ENCODE data around the gene VSTM5.
"Not testable (repeated sequence)": the region's sequence is repeated elsewhere in the genome, so short reads cannot be mapped to it uniquely, and the experiment has no call there.

Gene VSTM5, protein sequence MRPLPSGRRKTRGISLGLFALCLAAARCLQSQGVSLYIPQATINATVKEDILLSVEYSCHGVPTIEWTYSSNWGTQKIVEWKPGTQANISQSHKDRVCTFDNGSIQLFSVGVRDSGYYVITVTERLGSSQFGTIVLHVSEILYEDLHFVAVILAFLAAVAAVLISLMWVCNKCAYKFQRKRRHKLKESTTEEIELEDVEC

DNA sequence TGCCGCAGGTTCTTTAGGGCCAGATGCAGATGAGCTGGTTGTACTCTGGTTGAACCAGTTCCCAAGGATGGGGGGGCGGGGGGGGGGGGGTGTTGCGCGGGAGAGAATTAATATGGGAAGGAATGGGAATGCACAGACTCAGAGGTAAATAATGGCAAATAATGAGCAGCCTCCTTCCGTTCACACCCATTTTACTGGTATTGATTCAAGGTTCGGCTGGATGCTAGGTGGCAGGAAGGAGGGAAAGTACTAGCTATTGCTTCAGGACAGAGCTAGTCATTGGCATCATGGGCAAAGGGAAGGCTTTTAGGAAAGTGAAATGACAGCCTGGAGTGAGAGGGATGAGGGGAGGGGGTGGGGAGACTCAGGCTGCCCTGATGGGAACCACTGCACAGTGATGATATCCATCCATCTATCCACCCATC, at the start of gene VSTM5:
TSS of gene VSTM5 (minus strand) at position 25 of the 425 bp plus-strand sequence. CDS start 116 bp downstream, outside the sequence.
- no peak for DNase-seq

DNA sequence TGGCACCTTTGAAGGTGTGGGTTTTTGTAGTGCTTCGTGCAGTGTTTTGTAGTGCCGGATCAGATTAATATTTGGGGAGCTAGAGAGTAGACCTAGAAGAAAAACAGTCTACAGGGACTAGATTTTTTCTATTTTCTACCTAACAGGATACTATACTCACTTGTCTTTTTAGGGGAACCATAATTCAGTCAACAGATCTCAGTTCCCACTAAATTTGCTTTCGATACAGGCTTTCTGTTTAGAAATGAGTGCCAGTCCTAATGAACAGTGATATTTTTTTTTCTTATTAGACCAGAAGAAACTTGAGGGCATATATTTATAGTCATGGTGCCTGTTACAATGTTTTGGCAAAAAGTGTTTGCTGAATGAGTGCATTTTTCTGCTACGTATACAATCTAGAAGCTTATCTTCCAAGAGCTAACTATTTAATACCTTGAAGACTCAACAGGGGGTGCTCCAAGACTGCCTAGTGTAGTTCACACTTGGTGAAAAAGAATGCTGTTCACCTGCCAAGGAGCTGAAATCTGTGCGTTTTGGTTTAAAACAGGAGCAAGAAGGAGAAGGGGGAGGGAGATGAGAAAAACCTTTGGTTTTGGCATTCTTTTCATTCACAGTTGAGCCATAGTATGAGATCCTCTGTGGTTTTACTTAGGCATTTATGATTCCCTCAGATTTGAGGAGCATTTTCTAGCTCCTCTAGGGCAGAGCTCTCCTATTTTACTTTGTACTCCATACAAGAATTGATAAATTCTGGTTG, 44.9 kb upstream of the VSTM5 start:
- DNase-seq = no peak

DNA sequence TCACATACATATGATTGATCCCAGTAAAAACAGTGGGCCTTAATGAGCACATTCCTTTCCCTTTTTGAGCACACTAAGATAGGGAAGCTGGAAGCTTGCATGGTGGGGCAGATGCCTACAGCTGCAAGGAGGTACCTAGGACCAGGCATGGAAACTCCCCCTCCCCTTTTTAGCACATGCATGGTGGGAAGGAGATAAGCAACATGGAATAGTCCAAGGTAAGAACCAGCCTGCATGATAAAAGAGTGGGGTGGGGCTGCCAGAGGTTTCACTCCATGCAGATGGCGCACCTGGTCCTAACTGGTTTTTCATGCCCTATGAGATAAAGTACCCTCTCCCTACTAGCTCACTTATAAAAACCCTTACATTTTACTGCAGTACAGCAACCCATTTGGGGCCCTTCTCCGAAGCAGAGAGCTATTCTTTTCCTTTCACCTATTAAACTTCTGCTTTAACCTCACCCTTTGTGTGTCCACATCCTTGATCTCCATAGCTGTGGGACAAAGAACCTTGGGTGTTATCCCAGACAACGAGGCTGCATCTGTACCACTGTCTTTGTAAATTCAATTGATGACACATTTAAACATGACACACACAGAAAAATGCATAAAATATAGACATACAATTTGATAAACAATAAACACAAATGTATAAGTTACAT, 40.1 kb upstream of the VSTM5 start:
- DNase-seq = no peak

DNA sequence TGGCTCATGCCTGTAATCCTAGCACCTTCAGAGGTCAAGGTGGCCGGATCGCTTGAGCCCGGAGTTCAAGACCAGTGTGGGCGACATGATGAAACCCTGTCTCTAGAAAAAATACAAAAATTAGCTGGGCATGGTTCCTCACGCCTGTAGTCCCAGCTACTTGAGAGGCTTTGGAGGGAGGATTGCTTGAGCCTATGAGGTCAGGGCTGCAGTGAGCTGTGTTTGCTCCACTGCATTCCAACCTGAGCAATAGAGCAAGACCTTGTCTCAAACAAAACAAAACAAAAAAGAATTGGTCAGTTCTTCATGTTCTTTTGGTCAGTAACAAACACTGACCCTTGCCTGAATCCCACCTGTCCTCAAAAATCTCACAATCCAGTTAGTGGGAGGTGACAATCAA, 36.7 kb upstream of the VSTM5 start:
- no peak for DNase-seq

DNA sequence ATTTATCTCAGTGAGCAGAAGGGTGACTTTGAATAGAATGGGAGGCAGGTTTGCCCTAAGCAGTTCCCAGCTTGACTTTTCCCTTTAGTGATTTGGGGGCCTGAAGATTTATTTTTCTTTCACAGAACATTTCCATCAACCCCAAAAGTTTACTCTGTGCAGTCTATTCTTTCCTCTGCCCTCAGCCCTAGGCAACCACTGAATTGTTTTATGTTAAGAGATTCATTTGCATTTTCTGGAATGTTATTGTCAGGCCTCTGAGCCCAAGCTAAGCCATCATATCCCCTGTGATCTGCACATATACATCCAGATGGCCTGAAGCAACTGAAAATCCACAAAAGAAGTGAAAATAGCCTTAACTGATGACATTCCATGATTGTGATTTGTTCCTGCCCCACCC, 28.7 kb upstream of the VSTM5 start:
- DNase-seq = not testable (repeated sequence)

DNA sequence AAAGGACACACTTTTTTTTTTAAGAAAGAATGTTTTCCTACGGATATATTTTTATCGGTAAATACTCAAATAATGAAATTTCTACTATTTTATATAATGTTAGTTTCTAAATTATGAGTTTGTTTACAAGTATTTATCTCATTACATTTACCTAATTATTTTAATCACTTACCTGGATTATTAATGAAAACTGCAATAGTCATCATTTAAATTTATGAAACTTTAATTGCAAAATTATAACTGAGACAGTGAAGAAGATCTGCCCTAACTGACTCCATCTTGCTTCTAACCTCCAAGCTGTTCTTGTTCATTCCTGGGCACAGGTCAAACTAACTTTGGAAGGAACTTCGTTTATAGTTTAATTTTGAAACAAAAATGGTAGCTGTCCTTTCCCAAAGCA, 25.2 kb upstream of the VSTM5 start:
- no peak for DNase-seq

DNA sequence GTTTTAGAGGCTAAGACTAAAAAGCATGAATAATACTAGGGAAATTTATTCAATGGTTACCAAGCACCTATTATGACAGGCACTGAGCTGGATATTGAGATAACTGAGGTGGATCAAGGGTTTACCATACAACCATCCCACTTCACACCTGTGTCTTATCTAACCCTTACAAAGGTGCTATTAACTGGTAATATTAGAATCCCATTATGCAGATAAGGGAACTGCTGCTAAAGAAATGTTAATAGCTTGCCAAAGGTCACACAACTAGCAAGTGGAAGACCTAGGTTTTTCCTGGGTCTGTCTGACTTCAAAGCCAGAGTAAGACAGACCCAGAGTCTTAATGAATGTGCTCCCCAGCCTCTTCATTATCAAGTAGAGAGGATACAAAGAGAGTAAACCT, 21.1 kb upstream of the VSTM5 start:
- DNase-seq = no peak

DNA sequence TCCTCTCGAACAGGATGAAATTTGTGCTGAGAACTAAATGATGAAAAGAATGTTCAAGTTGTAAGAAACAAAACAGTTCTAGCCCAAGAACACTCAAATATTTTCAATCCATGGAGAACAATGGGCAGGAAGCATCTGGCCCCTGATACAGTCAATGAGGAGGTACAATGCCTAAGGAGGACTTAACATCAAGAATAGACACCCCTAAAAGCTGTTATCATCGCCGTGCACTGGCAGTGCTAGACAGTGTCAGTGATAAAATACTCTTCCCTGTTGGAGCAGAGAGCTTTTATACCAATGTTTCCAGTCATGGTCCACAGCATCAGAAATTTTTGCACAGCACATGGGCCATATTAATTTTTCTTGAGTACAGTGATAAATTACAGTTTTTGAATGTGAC, 20.2 kb upstream of the VSTM5 start:
- no peak for DNase-seq

DNA sequence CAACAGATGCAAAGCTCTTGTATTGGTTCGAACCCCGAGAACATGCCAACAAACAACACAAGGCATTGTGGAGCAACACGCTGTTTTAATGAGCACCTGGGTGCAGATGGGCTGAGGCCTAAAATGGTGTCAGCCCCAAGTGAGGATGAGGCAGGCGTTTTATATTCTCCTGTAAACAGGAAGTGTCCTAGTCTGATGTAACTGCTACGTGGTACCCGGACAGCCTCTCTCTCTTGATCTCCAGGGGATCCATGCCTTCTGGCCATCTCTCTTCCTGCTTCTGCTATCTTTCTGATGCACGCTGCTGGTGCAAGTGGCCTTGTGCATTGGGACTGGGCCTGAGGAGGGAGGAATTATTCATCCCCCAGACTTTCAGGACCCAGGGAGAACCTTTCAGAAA, 19.4 kb upstream of the VSTM5 start:
- DNase-seq = no peak

DNA sequence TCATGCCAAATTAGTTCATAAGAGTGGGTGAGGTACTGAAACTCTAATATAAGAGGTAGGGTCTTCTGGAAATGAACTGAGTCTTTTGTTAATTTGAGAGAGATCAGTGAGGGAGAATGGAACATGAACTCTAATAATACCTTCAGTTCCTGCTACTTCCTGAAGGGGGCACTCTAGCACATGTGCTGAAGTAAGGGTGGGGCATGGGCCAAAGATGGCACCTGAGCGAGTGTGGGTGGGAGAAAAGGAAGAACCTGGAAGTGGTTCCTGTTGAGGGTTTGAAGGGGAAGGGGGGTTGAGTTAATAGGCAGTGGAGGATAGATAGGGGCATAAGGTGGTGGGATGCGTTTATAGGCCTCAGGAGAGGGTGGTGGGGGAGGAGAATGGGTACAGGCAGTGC, 18.0 kb upstream of the VSTM5 start:
- DNase-seq = not testable (repeated sequence)

DNA sequence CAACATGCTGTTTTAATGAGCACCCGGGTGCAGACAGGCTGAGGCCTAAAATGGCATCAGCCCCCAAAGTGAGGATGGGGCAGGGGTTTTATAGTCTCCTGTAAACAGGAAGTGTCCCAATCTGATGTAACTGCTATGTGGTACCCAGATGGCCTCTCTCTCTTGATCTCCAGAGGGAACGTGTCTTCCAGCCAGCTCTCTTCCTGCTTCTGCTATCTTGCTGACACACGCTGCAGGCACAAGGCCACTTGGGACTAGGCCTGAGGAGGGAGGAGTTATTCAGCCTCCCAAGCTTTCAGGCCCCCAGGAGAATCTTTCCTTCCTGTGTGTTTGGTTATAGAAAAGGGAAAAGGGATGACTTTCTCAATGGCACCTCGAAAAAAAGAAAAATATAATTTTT, 11.4 kb upstream of the VSTM5 start:
- no peak for DNase-seq

DNA sequence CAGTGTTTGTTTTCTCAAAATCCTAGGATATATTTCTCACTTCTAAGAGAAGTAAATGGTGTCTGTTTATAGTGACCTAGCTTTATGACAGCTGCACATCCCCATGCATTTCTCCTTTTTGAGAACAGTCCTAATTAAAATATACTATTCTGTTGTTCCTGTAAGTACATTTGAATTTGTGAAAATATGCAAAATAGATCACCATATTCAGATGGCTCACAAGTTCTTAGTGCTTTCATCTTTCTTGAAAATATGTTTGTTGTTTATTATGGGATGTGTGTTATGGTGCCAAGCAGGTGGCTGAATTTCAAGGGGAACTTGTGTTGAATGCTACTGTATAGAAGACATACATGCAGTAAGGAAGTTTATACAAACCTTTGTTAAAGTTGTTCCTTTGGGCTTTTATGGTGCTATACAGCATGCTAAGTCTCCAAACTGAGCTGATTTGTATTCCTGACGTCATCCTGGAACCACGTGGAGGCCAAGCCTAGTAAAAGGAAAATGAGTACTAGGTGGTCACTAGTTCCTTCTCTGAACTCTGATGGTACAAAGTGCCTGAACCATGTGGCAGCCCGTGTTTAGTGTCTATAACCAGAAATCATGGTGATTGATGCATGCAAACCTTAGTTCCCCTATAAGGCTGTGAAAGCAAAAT, 7.8 kb upstream of the VSTM5 start:
- no peak for DNase-seq

DNA sequence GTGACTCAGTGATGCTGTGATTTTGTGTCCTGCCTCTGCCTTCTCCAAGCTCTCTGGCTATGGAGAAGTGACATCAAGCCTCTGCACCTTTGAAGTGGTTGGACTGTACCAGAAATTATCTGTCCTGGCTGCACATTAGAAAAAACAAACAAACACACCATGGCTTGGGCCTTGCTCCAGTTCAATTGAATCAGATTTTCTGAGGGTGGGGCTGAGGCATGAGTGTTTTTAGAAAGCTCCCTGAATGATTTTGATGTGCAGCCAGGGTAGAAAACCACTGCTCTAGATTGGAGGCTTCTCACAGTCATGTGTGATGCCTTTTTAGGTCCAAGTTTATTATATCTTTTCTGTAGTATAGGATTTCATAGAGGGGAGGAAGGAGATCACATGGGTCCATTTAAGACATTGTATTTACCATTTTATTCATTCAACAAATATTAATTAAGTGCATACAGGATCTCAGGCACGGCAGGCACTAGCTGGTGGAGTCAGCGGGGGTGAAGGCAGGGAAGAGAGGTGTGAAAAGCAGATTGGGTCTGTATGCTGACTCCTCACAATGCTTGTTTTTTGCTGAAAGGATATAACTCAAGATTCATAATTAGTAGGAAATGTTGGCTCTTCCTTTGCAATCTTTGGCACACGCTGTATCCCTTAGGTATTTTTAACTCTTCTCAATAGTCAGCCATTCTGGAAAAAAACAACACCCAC, 7.1 kb upstream of the VSTM5 start:
- no peak for DNase-seq

DNA sequence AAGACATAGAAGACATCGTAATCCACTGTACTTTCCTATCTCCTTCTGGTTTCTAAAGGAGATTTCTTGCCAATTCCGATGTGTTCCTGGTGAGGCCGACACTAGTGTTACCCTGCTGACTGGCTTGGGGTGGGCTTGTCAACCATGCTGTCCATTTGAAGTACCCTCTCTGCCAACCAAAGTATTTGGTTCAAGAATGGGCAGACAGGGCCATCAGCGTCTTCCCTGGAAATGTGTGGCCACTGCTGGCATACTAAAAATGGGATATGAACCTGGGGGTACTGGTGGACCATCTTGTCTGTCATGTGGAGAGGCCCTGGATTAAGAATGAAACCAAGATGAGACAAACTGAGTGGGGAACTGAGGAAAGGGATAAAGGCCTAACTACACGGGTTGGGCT, 1.8 kb upstream of the VSTM5 start:
- DNase-seq = no peak

DNA sequence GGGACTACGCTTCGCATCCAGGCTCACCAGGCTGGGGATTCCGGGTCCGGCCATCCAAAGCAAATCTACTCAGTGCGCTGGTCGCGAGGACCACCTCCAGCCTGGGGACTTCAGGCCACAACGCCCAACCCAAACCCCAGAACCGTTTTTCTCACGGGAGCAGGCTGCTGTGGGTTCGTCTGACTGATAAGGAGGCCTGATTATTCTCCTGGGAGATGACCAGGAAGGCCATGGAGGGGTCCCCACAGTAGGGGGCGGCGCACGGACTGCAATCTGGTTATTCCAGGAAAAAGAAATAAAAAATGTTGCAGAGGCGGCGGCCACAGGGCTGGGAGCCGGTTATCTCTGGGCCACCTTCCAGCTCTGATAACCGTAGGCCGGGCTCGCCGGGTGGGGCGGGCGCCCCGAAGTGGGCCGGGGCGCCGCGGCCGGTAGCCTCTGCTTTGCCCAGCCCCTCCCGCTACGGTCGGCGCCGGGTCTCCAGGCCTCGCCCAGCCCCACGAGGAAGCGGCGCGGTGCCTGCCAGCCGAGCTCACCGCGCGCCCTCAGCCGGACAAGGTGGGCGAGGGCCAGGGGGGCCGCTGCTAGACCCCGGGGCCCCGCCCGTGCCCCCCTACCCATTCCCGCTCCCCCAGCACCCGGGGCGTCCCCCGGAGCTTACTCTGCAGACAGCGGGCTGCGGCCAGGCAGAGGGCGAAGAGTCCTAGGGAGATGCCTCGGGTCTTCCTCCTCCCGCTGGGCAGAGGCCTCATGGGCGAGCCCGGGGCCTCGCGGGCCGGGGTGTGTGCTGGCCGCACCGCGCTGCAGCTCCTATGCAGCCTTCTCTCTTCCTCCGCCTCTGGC, 446 bp downstream of the VSTM5 start:
- no peak for DNase-seq

DNA sequence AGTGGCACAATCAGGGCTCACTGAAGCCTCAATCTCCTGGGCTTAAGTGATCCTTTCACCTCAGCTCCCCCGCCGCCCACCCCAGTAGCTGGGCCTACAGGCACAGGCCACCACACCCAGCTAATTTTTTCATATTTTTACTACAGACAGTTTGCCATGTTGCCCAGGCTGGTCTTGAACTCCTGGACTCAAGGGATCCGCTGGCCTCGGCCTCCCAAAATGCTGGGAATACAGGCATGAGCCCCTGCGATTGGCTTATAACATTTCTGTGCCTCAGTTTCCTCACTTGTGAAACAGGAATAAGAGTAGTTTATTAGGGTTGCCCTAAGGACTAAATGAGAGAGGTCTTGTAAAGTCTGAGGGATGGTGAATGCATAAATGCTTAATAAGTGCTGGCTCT, 1.2 kb downstream of the VSTM5 start:
- DNase-seq = no peak

DNA sequence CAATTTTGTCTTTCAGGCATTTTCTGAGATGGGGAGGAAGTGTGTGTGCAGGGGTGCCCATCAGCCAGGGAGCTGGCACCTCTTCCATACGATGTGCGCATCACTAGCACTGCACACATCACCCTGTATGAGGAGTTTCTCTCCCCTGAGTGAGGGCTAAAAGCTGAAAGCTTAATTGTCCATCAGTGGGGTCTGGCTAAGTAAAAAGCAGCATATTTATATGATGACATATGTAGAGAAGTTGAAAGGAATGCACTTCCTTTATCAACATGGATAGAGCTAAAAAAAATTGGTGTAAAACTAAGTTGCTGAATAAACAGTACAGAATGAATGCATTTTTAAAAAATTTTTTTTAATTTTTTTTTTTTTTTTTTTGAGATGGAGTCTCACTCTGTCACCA, 4.0 kb downstream of the VSTM5 start:
- DNase-seq = no peak

DNA sequence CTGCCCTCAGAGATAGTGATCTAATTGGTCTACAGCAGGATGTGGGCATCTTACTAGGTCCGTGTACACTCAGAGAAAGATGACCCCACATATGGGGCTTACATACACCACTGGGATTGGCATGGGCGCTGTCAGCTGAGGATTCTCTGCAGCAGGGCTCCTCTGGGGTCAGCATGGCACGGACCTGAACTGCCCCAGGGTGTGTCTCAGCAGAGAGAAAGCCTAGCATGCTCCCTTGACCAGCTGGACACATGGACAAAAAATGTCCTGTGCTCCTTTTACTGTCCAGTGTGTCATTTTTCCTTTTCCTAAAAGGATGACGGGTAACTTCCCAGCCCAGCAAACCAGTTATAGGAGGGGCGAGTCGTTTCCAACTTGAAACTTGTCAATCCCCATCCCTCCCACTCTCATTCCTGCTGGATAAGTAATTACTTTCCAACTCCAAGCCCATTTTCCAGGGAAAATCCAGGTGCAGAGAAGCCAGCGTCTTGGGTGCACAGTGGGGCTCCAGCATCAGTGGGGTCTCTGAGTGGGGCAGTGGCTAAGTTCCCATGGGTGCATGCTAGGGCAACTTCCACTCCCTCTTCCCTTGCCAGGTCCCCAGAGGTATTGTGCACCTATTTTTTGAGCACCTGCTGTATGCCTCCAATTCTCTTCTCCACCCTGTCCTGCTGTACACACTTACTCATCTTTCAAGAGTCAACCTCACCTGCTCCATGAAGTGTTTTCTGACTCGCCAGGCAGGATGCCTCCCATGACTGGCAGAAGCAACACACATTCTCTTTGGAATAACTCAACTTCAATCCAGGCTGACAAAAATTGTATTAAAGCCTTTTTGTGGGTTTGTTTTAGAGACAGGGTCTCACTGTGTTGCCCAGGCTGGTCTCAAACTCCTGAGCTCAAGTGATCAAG, 5.0 kb downstream of the VSTM5 start:
- DNase-seq = no peak

DNA sequence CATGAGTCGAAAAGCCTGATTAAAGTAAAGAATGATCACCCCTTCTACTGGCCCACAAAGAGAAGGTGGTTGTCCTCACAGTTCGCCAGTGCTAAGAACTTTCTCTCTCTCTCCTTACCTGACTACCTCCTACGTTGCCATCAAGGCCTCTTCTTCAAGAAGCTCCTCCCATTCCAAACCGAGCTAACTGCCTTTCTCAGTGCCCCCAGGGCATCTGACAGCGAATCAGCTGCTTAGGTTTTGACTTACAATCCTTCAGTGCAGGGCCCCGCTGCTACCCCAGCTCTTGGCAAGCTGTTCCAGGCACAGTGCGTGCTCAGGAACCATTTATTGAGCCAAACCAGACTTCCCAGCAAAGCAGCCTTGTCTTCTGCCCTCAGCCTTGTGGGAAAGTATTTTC, 5.8 kb downstream of the VSTM5 start:
- DNase-seq = no peak

DNA sequence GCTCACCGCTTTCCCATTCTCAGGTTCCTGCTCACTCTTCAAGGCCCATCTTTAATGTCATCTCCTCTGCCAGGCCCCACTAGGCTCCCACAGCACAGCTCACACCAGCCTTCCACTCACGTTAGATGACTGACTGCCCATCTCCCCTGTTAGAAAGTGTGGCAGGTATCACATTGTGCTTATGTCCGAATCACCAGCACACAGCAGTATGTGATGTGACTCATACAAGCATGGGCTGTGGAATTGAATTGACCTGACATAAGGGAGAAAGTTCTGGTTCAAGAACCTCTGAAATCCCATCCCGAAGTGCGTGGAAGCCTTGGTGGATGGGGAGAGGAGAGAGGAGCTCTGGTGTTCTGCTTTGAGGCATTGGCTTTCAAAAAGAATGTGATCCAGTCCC, 6.5 kb downstream of the VSTM5 start:
- no peak for DNase-seq

DNA sequence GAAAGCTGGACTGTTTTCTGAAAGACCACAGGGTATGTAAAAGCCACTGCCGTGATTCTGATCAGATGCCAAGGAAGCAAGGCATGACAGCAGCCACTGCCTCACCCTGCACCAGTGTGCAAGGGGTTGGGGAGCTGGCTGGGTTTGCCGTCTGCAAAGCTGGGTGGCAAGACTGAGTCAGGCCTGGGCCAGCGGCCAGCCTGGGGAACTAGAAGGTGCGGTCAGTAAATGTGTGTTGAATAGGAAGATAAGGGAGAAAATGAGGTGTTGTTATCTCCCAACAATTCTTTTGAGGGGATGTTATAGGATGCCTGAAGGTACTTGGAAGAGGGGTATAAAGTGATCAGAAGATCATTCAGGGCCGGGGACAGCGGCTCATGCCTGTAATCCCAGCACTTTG, 8.0 kb downstream of the VSTM5 start:
- DNase-seq = no peak
